DMS53 treated with DMSO at 0.1 percent for 48 hours (cell line): ENCODE measurements around the gene ISL1.

Experiments used
- DNase-seq: peaks from one replicate; lab custom pipeline; 2025; ENCODE audit not compliant: unreplicated experiment; lab: John Stamatoyannopoulos, UW

ISL1 gene

DNA sequence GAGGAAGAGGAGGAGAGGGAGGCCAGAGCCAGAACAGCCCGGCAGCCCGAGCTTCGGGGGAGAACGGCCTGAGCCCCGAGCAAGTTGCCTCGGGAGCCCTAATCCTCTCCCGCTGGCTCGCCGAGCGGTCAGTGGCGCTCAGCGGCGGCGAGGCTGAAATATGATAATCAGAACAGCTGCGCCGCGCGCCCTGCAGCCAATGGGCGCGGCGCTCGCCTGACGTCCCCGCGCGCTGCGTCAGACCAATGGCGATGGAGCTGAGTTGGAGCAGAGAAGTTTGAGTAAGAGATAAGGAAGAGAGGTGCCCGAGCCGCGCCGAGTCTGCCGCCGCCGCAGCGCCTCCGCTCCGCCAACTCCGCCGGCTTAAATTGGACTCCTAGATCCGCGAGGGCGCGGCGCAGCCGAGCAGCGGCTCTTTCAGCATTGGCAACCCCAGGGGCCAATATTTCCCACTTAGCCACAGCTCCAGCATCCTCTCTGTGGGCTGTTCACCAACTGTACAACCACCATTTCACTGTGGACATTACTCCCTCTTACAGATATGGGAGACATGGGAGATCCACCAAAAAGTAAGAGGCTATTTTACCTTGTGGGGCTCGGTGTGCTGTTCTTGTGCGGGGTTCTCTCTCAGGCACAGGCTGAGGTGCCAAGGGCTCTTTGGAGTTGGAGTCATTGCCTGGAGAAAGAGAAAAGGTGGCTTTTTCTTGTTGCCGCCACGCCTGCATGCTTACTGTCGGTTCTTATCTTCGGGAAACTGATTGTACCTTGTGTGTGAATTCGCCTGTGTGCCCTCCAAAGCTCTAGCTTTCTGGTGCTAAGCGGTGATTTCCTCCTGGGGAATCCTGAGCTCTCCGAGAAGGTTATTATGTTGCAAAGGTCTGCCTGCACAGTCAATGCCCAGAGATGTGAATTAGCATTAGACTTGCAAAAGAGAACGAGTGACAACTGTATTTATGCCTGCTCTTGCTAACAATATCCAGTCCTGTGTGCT, at the start of gene ISL1:
ISL1 (plus strand) TSS at position 318 of the 991 bp plus-strand sequence; CDS start at position 542, 224 bp downstream.
- DNase-seq, result peak; percentile 81

DNA sequence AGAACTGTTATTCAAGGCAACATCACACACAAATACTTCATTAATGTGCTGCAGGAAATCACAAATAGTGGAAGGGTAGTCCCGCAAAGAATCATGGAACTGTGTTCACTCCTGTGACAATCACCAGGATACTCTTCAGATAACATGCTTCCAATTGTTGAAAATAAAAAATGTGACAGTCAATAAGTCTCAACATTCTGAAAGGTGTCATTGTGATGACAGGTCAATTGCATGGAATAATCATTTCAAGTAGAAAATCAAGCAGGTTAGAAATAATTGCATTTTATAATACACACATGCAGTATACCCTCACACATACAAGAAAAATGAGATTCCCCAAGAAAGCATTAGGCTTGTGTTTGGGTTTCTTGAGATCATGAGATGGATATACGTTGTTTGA, 46.4 kb upstream of the ISL1 start:
- no peak for DNase-seq

DNA sequence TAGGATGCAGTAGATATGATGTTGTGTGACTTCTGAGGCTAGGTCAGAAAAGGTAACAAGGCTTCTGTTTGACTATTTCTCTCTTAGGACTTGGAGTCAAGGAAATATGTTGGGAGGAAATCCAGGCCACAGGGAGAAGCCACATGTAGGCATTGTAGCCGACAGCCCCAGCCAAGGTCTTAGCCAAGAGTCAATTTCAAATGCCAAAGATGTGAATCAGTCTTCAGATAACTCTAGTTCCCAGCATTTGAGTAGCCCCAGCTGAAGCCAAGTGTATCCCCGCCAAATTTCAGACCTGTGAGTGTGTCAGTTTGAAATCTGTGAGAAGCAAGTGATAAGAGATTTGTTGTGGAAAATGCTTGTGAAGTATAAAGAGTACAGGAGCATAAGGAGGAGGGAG, 38.1 kb upstream of the ISL1 start:
- DNase-seq, result no peak

DNA sequence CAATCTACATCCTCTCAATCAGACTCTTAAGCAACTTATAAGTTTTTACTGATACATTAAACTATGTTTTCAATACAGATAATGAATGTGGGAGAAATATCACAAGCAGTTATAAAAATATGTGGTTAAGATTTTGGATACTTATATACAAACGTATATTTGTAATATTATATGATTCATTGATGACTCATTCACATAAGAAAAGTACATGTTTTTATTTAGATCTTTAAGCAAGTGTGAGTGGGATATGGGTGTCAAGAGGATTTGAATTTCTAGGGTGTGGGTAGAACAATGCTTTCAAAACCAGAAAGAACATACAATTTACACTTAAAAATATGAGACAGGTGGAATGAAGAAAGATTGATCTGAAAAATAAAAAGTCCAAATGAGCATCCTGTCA, 36.1 kb upstream of the ISL1 start:
- DNase-seq, result no peak

DNA sequence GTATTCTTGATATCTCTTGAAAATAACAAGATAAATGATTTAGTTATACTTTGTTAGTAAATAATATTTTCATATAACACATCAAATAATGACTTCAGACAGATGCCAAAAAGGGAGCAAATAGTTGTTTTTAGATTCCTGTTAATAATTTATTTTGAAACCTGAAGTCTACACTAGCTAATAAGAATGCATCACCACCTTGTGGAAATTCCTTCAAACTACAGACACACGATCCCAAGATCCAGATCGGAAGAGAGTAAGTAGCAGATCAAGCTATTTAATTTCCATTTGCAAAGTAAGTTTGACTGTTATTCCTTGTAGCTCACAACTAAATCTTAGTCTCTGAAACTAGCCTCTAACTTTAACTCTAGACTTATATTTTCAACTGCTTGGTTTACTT, 35.5 kb upstream of the ISL1 start:
- DNase-seq, result peak; percentile 12

DNA sequence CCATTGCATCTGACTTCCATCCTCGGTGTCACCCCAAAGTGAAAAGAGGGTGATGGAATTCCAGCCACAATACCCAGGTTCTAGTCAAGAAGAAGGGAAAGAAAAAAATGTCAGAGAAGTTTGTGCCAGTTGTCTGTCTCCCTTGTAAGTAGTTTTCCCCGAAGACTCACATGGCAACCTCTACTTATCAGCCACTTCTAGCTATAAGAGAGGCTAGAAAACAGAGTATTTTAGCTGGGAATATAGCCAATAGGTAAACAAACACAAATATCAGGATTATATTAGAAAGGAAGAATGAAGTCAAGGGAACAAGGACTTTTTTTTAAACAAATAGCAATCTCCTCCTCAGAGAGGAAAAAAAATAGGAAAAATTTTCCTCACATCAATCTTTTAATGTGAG, 12.2 kb upstream of the ISL1 start:
- DNase-seq, result peak; percentile 18

DNA sequence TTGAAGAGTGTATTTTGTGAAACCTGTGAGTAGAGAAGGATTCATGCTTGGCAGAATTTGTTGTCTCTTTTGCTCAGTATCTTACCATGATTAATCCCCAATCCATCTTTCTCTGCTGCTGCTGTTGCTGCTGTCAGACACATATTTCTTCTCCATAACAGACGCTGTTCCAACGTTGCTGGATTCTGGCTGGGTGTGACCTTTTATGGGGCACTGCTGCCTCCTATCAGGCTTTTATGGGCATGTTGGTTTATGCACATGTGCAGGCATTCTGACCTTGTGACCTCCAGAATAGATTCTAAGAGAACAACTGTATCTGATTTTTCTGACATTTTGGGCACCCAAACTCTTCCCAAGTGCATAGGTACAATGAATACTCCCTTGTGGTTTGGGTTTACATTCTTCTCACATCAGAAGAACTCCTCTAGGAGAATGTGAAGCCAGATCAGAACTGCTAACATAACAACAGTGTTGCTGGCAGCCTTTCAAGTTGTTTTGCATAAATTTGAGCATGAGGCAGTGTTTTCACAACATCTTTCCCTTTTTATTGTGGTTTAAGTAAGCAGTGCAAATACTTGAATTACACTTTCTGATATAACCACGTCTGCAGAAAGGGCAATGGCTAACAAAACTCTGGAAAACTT, 9.2 kb upstream of the ISL1 start:
- no peak for DNase-seq

DNA sequence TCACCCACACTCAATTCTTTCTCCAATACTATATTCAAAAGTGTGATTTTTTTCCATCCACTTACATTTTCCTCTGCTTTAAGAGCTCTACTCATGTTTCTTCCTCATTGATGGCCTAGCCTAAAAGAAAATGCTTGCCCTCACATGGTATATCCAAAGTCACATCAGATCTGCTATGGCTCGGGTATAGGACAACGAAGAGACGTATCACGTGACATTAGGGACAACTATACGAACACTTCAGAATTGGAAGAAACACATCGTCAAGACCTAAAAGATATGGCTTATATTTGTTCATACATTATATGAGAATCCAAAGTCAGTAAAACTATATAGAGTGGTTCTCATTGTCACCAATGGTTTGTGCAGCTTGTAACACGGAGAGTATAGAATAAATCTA, 8.2 kb upstream of the ISL1 start:
- no peak for DNase-seq

DNA sequence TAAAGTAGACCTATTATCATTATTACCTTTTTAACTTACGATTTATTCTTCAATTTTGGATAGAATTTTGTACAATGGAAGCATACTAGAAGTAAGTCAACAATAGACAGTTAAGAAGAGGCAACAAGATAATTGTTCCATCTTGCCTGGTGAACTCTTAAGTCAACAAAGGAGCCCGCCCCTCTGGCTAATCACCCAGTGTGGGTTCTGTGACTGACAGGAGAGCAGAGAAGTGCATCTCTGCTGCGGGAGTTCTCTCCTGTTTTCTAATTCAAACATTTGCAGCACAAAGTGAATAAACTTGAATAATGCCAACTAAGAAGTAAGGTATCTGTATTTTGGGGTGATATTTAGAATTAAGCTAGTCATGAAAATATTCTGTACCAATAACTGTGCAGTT, 6.7 kb upstream of the ISL1 start:
- DNase-seq, result no peak

DNA sequence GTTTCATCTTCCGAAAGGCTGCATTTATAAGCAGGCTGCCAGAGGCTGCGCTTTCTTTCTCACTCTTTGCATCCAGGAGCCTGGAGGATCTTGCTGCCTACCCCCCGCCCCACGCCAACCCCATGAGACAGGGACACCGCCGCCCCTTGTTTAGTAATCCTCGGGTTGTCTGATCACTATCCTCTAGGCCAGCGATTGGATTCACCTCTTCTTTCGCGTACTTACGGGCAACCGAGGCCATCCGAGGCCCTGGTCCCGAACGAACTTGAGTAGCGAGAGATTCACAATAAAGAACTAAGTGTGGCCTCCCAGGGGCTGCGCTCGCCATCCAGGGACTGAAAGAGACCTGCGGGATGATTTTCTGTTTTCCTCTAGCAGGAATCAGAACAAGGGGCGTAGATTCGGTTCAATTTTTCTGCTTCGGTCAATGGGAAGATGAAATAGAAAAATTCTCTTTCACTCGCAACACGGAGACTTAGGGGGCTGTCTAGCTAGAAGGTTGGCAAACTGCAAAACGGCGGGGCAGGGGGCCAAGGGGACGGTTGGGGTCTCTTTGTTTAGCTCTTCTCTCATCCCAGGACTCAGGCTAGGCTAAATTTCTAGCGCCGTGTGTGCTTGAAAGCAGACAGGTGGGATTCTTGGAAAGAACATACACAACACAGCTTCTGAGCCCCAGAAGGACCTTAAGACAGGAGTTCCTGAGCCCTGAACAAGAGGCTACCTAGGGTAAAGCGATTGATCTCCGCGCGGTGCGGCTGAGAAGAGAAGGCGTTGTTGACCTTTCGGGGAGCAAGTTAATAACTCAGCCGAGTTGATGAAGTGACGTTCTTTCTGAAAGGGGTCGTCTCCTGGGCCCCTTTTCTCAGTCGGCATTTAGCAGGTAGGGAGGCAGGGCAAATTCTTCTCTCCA, 5.8 kb upstream of the ISL1 start:
- no peak for DNase-seq

DNA sequence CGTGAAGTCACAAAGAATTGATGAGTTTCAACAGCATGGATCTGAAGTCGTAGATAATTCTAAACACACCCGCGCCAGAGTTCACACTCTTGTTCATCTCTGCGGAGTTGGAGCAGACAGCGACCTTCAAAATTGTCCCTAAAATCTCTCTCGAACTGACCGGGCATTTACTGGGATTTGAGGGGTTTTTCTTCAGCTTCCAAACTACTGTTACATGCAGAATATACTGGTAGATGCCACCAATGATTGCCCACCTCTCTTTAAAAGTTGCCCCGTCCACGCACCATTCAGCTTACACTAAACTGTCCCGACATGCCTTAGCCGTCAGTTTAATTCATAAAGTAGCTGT, 5.2 kb upstream of the ISL1 start:
- no peak for DNase-seq

DNA sequence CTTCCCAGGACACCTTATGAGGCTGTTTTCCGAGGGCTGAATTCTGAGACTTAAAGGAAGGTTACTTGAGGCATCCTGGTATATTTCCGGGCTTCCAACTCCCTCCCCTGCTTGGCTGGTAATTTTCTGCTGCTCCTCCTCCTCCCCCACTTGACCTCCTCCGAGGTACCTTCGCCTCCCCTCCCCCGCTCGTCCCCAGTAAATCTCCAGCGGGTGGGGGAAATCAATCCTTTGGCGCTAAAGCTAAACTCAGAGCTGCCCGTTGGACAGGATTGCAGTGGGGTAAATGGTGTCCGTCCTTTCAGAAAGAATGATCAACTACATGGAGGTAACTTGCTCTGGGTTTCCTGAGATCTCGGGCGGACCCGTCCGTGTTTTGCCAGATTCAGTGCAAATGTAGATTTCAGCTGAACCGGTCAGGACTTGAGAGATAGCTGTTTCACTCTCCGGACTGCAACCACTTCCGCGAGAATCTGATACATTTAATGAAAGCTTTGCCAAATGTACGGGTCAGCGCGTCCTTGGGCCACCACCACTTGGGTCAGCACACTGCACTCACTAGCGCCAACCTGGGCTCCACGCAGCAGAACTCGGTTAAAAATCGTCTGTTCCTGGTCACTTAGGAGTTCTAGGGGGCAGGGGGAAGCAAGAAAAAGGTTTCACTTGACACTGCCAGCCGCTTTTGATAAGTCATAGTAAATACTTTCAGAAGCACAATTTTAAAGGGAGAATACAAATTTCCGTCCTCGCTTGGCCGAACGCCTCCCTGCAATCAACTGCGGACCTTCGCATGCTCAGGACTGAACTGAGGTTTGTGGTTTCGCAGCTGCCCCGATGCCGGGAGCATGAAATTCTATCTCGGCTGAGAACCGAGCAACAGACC, 4.6 kb upstream of the ISL1 start:
- DNase-seq, result peak; percentile 49

DNA sequence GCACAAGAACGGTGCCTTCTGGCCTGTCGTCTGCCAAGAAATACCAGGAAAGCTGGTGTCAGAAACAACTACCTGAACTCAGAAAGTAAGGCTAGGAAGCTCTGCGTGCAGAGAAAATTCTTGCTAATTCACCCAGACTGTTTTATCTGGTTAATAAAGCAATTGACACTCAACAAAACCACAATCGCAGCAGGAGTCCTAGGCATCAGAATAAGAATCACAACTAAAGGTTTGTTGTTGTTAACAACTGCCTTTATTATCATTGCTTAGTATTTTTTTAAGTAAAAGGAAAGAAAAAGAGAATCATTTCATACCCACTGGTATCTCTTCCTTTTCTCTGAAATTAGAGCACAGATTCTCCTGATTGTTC, 3.9 kb upstream of the ISL1 start:
- no peak for DNase-seq

DNA sequence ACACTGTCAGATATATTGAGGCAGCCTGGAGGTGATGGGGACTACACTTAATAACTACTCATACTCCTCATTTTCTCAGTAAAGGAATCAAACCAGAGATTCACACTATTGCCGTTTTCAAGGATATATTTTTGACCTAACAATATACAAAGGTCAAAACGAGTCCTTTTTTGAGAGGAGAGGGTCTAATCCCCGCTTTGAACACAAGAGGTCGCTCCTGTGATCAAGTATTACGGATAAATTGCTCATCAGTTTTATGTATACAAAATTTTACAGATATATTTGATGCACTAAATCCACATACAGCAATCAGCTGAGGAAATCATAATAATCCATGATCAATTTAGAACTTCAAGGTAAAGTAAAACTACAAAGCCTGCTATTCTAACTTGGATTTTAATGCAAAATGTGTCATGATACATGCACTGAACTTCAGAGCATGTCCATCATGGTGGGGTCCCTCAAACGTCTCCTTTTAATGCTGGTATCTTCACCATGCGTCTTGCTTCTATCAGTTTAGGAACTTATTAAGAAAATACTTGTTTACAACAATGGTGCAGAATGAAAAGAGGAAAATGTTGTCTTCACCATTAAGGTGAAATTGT, 2.5 kb upstream of the ISL1 start:
- peak; percentile 57 for DNase-seq

DNA sequence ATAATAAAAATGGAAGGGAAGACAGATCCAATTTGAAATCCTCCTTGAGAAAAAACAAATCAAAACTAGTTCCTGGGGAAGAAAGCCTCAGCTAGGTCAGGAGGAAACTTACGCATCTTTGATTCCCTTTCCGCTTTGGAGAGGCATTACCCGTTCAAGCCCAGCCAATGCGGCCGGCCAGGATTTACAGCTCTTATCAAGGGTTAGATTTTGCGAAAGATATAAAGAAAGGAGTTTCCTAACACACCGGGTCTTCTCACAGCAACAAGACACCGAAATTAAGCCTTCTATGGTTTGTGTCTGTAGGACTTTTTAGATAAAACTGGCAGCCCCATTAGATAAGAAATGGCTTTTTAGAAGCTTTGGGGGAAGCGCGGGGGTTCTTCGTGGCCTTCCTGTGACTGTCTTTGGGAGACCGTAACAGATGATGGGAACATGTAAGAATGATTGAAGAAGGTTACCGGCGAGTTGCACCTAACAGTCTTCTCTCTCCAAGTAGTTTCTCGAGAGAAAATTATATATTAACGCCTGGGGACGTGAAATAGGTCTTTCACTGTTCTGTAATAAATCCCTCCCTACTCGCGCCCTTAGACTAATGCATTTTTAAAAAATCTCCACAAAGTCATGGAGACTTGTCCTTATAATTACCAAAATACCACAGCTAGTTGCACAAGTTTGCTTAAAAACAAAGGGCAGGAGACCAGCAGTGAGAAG, 1.3 kb upstream of the ISL1 start:
- DNase-seq, result no peak

DNA sequence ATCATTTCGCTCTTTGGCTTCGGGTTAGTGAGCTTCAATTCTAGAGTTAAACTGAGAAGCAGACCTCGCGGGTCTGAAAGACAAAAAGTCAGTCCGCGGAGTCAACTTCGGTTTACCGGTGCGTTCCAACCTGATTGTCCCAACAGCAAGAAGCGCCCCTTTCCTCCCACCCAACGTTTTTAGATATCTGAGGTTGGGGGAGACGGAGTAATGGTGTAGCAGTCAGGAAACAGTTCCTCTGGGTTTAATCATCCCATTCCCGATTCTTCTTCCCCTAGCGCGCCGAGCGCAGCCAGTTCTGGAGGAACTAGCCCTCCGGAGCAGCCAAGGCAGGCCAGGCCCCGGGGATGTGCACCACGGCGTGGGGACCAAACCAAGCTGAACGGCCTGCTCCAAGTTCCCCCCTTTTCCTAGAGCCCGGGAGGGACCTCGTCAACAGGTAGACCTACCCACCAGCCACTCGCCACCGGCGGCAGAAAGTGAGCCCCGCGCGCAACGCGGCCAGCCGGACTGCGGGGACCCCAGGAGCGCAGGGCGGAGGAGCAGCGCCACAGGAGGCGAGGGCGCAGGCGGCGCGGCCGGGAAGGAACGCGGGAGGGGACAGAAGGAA, 622 bp upstream of the ISL1 start:
- DNase-seq, result no peak

DNA sequence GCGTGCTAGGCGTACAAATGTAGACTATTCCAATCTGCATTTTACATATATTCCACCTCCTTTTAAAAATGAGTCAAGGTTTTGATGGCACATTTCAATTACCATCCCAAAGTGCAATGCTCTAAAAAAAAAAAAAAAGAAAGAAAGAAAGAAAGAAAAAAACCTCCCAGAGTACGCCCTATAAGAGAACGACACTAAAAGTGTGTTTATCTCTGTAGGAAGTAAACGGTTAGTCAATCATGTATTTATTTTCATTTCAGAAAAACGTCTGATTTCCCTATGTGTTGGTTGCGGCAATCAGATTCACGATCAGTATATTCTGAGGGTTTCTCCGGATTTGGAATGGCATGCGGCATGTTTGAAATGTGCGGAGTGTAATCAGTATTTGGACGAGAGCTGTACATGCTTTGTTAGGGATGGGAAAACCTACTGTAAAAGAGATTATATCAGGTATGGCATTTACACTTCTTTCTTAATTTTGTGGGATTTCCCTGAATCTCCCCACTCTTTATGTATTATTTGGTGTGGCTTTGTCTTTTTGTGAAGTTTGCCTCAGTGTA, 1.1 kb downstream of the ISL1 start:
- DNase-seq, result no peak

DNA sequence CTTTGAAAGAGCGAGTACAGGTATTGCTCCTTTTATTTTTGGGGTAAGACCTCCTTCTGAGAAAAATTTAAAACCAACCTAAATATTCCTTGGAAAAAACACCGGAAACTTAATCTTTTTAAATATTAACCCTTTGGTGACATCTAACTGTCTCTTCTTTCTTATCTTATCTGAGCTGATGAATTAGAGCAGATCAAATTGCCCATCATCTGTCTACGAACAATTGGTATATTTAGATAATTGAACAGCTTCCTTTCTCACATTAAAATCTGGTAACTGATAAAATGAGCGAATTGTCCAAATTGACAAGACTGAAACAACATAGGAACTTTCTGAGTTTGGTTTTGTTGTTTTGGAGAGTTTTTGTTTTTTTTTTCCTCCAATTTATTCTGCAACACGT, 2.0 kb downstream of the ISL1 start:
- no peak for DNase-seq
